ENCODE data around the gene JPH4.
"Not testable (repeated sequence)": the region's sequence is repeated elsewhere in the genome, so short reads cannot be mapped to it uniquely, and the experiment has no call there.

JPH4 gene

DNA sequence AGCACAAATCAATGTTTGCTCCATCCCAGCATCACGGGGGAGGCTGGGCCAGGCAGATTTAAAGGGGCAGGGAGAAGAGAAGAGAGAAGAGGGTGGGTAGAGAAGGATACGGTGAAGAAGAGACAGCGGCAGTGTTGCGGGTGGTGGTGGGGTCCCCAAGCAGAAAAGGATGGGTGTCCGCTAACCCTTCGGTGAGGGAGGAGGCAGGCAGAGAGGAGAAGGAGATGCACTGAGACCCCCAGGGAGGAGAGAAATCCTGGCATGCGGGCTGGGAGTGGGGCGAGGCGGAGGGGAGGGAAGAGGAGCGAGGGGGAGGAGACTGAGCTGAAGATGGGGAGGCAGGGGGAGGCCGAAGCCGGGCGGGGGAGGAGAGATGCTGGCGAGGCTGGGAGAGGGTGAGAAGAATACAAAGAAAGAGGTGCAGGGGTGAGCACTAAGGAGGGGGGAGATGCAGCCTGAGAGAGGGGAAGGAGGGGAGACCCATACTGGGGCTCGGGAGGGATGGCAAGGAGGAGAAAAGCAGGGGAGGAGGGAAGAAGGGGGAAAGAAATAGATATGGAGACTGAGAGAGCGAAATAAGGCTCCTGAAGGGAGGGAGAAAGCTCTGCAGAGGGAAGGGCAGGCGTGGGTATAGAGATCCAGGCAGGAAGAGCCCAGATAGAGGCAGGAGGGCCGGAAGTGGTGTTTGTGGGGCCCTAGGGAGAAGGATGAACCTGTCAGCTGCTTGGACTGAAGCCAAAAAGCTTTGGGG lies at the start of gene JPH4:
JPH4 (minus strand) TSS at position 231 of the 751 bp plus-strand sequence. CDS start 1,337 bp downstream, outside the sequence.
- no peak for DNase-seq (ENCODE audit: low read depth in 2 of 2)

GRCh38 chr14:23627961-23628360 lies 49.4 kb upstream of the JPH4 start:
- DNase-seq (ENCODE audit: low read depth in 2 of 2) = no peak

GRCh38 chr14:23626946-23627345 lies 48.4 kb upstream of the JPH4 start:
- no peak for DNase-seq (ENCODE audit: low read depth in 2 of 2)

DNA sequence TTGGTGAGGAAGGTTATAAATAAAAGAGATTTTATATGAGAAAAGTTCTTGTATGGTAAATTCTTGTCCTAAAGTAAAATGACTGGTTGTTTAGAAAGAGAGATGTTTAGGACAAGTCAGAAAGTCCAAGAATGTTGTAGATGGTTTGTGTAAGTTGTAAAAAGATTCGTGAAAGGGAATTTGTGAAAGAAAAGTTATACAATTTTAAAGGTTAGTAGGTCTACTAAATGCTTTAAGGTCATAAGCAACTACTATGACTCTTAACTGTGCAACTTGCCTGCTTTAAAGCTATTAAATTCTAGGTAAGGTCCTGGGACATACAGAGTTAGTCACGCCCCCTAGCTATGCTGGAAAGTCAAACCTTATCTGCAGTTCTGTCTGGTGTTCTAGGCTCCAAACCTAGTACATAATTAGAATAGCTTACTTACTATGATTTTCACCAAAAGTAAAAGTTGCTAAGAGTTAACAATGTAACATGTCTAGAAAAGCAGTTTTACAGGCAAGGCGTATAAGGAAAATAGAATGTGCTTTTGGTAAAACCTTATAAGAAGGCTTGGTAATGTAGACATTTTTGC lies 46.3 kb upstream of the JPH4 start:
- DNase-seq (ENCODE audit: low read depth in 2 of 2) = no peak

- no peak for DNase-seq (ENCODE audit: low read depth in 2 of 2)
Observed at GRCh38 chr14:23623962-23624361, 45.4 kb upstream of the JPH4 start.

DNA sequence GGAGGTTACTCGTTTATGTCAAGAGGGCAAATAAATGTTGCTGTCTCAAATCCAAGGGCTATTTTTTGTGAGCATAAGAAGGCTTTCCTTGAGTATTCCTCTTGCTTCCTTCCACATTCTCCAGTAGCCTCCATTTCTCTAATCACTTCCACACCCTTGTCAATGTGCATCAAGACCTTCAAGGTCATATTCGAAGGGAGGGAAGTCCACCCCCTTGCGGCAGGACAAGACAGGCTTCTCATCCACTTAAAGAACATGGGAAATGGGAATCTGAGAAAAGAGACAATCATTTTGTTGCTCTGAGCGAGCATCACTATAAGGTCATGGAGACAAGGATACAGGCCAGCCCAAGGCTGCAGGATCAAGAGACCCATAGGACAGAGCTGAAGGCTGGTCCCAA lies 44.4 kb upstream of the JPH4 start:
- no peak for DNase-seq (ENCODE audit: low read depth in 2 of 2)

GRCh38 chr14:23621932-23622730 lies 43.5 kb upstream of the JPH4 start:
- no peak for DNase-seq (ENCODE audit: low read depth in 2 of 2)

DNA sequence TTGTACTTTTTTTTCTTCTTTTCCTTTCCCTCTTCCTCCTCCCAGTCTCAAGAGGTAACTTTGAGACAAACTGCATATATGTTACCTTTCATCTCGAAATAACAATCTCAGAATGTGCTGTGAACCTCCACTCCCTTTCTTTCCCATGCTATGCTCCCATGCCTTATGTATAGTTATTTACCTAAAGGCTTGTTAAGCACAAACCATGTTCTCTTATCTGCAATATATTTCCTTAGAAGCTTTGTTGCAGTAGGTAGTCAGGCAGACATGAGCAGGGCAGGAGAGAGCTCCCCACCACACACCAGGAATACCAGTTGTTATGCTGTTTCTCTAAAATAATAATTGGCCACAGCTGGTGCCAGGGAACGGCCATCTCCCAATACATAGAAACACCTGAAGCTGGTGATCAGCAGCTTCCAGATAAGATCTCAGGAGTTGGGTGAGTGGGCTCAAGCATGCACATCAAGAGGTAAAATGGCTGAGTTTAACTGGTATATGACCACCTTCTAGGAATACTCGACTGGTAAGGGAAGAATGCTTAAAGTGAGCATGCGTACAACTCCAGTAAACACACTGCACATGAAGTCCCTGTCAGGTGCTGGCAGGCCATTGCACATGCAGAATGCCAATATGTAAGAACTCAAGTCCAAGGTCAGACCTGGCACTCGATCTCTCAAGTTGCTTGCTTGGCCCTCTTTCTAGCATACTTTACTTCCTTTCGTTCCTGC lies 42.8 kb upstream of the JPH4 start:
- no peak for DNase-seq (ENCODE audit: low read depth in 2 of 2)

- DNase-seq (ENCODE audit: low read depth in 2 of 2) = no peak
Observed at GRCh38 chr14:23620177-23620702, 41.6 kb upstream of the JPH4 start.

DNA sequence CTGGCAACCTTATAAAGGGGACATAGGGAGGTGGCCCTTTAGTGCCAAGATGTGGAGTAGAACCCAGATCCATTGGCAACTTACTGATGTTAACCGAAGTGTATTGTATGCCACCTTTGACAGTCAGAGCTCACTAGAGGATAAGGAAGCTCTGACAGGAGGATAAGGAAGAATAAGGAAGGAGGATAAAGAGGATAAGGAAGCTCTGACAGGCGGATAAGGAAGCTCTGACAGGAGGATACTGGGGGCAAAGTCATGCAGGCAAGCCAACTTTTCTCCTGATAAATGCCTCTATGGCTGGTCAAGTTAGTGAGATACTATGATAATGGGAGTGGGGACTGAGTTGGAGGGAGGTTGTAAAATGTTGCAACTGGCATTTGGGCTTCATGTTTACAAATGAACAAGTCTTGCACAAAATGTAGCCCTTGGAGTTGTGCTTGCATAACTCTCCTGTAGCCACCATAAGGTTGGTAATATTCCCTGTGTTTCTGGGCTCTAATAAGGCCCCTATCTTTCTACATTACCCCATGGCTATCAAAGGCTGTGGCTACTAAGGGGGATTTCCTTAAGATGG lies 39.9 kb upstream of the JPH4 start:
- DNase-seq (ENCODE audit: low read depth in 2 of 2) = no peak

- DNase-seq (ENCODE audit: low read depth in 2 of 2) = no peak
Observed at GRCh38 chr14:23617539-23617938, 38.9 kb upstream of the JPH4 start.

DNA sequence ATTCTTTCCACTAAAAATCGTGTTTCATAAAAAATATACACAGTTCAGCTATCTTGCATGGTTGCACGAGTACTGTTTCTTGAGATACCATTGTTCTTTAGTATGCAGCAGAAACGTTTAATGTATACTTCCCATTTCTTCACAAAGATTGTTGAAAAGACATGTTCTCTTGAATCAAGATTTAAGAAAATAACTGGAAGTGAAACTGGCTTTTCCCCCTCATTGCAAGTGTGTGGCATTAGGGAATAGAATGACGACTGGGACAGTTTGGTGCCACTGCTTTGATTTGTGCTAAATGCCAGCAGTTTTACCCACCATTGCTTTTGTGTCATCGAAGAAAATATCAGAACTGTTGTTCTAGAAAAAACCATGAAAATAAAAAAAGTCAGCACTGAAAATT lies 37.3 kb upstream of the JPH4 start:
- no peak for DNase-seq (ENCODE audit: low read depth in 2 of 2)

GRCh38 chr14:23614395-23614828 lies 35.8 kb upstream of the JPH4 start:
- no peak for DNase-seq (ENCODE audit: low read depth in 2 of 2)

- no peak for DNase-seq (ENCODE audit: low read depth in 2 of 2)
Observed at GRCh38 chr14:23613242-23614070, 34.9 kb upstream of the JPH4 start.

DNA sequence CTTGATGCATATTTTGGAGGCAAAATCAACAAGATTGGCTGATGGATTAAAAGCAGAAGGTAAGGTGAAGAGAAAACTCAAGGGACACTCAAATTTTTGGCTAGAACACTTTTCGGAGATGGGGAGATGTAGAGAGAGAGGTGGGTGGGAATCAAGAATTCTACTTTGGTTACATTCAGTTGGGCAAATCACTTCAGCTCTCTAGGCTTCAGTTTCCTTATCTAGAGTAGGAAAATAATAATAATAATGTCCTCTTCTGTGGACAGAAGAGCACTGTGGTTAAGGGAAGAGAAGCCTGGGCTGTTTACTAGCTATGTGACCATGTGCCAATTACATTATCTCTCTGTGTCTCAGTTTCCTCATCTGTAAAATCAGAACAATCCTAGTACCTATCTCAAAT lies 34.2 kb upstream of the JPH4 start:
- DNase-seq (ENCODE audit: low read depth in 2 of 2) = no peak

DNA sequence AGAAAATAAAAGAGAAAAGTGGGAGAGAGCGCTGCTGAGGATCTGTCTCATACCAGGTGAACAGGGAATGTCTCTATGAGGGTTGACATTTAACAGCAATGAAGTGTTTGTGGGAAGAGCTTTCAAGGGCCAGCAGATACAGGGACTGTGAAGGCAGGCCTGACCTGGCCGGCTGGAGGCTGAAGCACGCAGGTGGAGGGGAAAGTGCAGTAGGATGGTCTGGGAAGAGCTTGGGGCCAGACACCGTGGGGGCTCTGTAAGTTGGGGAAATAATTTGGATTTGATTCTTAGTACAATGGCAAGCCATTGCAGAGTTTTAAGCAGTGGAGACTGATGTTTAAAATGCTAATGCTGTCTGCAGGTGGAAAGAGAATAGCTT lies 33.8 kb upstream of the JPH4 start:
- no peak for DNase-seq (ENCODE audit: low read depth in 2 of 2)

- no peak for DNase-seq (ENCODE audit: low read depth in 2 of 2)
Observed at GRCh38 chr14:23610815-23611289, 32.3 kb upstream of the JPH4 start.

DNA sequence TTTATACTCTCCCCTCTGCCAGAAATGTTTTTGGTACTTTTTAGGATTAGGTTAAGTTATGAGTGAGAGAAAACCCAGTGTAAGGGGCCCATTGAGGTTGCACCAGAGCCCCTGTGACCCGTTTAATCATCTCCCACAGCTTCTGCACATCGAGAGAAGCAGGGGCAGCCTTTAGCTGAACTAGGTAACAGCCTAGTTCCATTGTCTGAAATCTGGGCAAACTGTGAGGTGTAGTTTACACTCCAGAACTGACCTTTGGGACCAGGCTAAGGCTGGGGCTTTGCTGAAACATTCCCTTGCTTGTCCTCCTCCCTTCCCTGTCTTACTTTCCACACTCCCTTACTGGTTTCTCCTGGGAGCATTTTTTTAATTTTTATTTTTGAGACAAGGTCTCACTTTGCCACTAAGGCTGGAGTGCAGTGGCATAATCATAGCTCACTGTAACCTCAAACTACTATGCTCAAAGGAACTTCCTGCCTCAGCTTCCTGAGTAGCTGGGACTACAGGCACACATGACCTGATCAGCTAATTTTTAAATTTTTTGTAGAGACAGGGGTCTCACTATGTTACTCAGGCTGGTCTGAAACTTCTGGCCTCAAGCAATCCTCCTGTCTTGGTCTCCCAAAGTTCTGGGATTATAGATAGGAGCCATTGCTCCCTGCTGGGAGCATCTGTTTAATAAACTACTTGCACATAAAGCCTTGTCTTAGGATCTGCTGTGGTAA lies 31.7 kb upstream of the JPH4 start:
- no peak for DNase-seq (ENCODE audit: low read depth in 2 of 2)

GRCh38 chr14:23609411-23610089 lies 31.0 kb upstream of the JPH4 start:
- not testable (repeated sequence) for DNase-seq (ENCODE audit: low read depth in 2 of 2)

Measured in stimulated activated CD4-positive, alpha-beta T cell treated with anti-CD3 and anti-CD28 coated beads, Interleukin-12 subunit alpha, Interleukin-12 subunit beta, amount 100 ng/mL, for 24 hours (primary cell).